GM12864 (cell line): Measurements from ENCODE around the gene MALRD1.

ENCODE experiments used
- DNase-seq: peaks from one replicate; pipeline ENCODE4 v3.0.0-alpha.2; 2011; ENCODE audit warnings: low read depth
- H3K4me3 ChIP-seq: 2 replicates; pipeline ENCODE4 v1.5.1; 2011; ENCODE audit warnings: mild to moderate bottlenecking, low read depth, low read length, control low read depth
- CTCF ChIP-seq: IDR thresholded peaks from 2 replicates; pipeline ENCODE4 v1.5.1; 2011; ENCODE audit warnings: low read depth, mild to moderate bottlenecking, moderate library complexity, low read length, control low read depth, inconsistent platforms; ENCODE audit errors: missing control alignments

Gene MALRD1

GRCh38 chr10:19133992-19134391 is 85.4 kb downstream of the MALRD1 start:
- DNase-seq = no peak
- H3K4me3 ChIP-seq = no peak overlapping the region
- TF ChIP-seq CTCF = no peak

- DNase-seq = no peak
- TF ChIP-seq CTCF = no peak
- no peak overlapping the region for H3K4me3 ChIP-seq
Observed at GRCh38 chr10:19142967-19143366, 94.4 kb downstream of the MALRD1 start.

GRCh38 chr10:19144206-19144605 is 95.6 kb downstream of the MALRD1 start:
- no peak for DNase-seq
- no peak for TF ChIP-seq CTCF
- H3K4me3 ChIP-seq = no peak overlapping the region

GRCh38 chr10:19154375-19154774 is 105.8 kb downstream of the MALRD1 start:
- no peak for DNase-seq
- no peak overlapping the region for H3K4me3 ChIP-seq
- TF ChIP-seq CTCF = no peak

GRCh38 chr10:19158358-19158757 is 109.8 kb downstream of the MALRD1 start:
- H3K4me3 ChIP-seq = no peak overlapping the region
- no peak for DNase-seq
- TF ChIP-seq CTCF = no peak

GRCh38 chr10:19158870-19159269 is 110.3 kb downstream of the MALRD1 start:
- no peak for TF ChIP-seq CTCF
- DNase-seq = no peak
- H3K4me3 ChIP-seq = no peak overlapping the region

GRCh38 chr10:19164461-19164860 is 115.9 kb downstream of the MALRD1 start:
- DNase-seq = no peak
- no peak for TF ChIP-seq CTCF
- no peak overlapping the region for H3K4me3 ChIP-seq
